ENCODE measurements around the gene CDR2L.

The CDR2L gene

DNA sequence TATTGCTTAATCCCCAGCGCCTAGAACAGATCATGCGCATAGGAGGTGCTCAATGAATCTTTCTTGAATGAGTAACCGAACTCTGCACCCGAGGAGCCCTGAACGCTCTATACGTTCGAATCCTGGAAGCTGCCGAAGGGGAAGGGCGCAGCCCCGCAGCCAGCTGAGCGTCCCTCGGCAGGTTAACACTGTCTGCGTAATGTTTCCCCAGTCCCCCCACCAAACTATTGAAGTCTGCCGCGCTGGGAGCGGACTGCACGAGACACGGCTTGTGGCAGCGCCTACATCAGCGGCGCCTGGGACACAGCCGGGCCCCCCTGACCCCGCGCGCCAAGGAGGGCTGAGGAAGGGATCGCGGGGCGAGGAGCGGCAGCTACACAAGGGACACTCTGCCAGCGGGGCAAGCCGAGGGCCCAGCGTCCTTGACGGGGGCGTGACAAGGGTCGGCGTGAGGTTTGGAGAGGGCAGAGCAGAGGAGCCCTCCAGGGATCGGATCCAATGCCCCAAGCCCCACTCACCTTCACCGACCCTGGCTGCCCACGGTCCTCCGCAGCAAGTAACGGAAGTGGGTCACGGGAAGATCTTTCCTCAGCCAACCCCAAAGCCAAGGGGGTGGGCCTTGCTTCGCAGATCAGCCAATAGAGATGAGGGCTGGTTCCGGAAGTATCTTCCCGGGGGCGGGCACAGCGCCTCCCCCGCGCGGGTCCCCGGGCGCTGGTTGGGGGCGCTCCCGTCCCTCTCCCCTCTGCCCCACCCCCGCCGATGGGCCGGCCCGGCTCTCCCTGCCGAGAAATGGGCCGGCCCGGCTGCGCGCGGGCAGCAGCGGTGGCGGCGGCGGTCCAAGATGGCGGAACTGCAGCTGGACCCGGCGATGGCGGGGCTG lies 59.2 kb downstream of the CDR2L start, which contains the start of the genes ATP5PD and KCTD2:
Gene ATP5PD (minus strand): TSS at position 563 of the 883 bp plus-strand sequence. CDS start 4,319 bp downstream, outside the sequence.
Gene KCTD2 (plus strand): TSS at position 819 of the 883 bp plus-strand sequence. CDS start 26 bp downstream, at position 845.
- peak; percentile 94 for DNase-seq

DNA sequence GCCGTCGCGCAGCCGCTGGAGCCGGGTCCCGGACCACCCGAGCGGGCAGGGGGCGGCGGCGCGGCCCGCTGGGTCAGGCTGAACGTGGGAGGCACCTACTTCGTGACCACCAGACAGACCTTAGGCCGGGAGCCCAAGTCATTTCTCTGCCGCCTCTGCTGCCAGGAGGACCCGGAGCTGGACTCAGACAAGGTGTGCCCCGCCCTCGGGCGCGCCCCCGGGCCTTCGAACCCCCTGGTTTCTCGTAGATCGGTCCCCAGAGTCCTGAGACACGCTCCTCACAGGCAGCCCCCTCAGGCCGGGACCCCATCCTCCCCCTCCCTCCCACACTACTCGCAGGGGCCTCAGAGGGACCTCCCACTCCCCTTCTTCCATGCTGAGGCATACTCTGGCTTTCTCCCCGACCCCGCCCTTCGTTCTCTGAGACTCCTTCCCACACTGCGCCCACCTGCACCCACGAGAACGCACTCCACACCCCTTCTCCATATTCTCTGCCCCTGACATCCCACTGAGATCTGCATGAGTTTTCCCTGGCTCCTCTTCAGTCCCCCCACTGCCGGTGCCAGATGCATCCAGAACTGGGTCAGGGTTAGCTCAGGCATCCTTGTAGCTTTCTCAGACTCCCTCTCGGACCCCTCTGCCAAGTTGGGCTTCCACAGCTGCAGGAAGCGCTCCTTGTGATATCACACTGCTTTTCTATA lies 60.1 kb downstream of the CDR2L start:
- no peak for DNase-seq

DNA sequence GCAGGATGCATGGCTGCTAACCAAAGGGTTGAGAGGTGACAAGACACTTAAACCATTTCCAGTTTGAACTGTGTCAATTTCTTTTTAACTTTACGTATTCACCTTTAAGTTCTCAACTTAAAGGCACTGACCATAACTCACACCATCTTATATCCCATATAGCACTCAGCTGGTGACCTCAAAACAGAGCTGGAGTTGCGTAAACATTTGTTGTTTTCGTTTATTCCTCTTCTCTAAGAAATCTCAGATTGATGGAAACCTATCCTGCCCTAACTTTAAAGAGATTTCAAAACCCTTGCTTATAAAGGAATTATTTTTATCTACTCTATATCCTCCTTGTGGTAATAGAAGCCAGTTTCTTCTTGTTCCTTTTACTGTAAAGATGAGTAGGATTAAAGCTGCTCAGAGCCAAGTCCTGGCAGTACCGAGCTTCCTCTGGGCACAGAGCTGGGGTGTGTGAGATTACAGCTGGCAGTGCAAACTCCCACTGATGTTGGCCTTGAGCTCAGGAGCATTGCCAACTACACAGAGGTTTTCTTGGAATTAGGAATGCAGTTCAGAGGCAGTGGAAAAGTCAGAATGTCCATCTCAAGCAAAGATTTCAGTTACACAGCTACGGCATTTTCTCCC lies 60.9 kb downstream of the CDR2L start:
- DNase-seq = peak; percentile 37

DNA sequence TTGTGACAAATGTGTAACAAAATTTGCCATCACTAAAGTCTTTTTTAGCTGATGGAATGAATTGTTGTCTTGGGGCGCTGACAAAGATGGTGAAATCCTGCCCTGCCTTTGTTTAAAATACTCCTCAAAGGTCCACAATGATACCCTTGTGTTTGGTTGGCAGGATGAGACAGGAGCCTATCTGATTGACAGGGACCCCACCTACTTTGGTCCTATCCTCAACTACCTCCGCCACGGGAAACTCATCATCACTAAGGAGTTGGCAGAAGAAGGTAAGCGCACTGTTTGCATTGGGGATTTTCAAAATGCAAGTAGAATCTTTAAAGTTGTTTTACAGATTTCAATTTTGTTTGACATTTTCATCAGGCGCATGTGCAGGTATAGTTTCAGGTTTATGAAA lies 61.6 kb downstream of the CDR2L start:
- no peak for DNase-seq

DNA sequence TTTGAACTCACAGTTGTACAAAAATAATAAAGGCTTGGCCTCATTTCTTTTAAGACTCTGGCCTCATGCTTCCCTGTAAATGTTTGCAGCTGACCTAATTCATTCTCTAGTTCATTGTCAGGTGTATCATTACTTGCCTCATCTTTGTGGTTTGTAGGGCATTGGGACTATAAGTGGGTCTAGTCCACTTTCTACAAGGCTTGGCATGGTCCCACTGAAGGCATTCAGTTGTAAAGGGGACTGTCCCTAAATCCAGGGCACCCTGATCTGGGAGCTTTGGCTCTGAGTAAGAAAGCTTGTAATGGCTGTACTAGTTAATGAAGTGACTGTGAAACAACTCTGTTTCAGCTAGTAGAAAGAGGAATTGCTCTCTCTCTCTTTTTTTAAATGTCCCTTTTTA lies 62.3 kb downstream of the CDR2L start:
- no peak for DNase-seq

DNA sequence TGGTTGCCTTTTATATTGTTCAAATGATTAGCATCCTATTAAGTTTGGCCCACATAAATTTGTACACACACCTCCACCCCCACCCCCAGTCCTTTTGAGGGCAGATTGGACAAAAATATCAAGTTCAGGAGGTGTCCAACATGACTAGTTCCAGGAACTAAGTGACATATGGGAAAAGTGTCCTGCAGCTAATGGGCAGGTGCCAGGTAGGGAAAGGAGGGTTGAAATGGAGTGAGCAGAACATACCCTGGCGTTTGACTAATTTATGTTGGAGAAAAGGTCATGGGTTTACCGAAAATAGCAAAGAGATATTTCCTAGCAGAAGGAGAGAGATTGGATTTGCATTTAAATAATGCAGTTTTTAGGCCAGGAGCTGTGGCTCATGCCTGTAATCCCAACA lies 64.5 kb downstream of the CDR2L start:
- no peak for DNase-seq

Measured in MV-4-11 (cell line).